Measurements from ENCODE around the gene PPARGC1A. TPM values are rescaled to one million over a fixed set of nuclear protein-coding genes. Genes with fewer than 3 reads are reported as not detected.

Gene PPARGC1A
- total RNA-seq, 1 donor from 2014 or later, result 13.4 TPM

DNA sequence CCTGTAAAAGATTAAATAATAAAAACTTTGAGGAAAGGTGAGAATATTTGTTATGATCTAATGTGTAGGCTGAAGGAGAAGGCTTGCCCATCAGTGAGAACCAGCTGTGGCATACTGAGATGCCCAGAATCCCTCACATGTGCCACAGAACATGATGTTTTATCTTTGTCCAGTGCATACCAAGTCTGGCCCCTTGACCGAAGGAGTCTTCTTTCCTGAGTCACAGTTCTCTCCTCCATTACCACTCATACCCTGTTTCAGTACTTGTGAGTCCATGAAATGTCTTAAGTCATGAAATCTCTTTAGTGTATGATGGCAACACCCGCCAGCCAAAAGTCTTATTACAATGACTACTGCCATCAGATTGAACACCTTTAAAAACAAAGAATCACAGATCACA lies 42.7 kb downstream of the PPARGC1A start:
- Mint-ChIP-seq H3K4me3 (ENCODE audit: unreplicated experiment) (no peak overlapping the region), H3K27ac (ENCODE audit: unreplicated experiment) (no peak overlapping the region), H3K36me3 (ENCODE audit: unreplicated experiment) (no peaks in the 10 kb centered on the region), H3K27me3 (ENCODE audit: unreplicated experiment) (no peaks in the 10 kb centered on the region), H3K9me3 (ENCODE audit: unreplicated experiment) (peaks cover 2% of the 10 kb centered on the region), H3K4me1 (ENCODE audit: low read depth, unreplicated experiment) (peaks cover 1% of the 10 kb centered on the region)
- DNase-seq, result no peak
- TF ChIP-seq, protein P1, sequence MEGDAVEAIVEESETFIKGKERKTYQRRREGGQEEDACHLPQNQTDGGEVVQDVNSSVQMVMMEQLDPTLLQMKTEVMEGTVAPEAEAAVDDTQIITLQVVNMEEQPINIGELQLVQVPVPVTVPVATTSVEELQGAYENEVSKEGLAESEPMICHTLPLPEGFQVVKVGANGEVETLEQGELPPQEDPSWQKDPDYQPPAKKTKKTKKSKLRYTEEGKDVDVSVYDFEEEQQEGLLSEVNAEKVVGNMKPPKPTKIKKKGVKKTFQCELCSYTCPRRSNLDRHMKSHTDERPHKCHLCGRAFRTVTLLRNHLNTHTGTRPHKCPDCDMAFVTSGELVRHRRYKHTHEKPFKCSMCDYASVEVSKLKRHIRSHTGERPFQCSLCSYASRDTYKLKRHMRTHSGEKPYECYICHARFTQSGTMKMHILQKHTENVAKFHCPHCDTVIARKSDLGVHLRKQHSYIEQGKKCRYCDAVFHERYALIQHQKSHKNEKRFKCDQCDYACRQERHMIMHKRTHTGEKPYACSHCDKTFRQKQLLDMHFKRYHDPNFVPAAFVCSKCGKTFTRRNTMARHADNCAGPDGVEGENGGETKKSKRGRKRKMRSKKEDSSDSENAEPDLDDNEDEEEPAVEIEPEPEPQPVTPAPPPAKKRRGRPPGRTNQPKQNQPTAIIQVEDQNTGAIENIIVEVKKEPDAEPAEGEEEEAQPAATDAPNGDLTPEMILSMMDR (IDR thresholded peaks at IDR 0.05; ENCODE audit: partially characterized antibody, unreplicated experiment), result no peak

DNA sequence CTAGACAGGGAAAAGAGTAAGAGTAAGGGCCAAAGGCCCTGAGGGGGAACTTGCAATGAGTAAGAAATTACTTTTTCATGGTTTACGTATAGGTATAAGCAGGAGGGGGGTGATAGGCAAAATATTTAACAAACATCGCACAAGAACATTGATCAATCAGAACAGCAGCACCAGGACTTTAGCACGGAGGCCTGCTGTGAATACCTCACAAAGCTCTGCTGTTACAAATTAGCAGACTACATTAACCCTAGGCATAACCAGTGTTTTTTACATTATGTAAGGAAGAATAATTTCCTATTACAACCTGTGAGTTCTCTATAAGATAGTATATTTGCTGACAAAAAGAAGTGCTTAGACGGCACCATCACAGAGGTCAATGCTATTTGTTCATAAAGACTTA lies 44.9 kb downstream of the PPARGC1A start:
- Mint-ChIP-seq H3K27me3 (ENCODE audit: unreplicated experiment) (no peaks in the 10 kb centered on the region), H3K36me3 (ENCODE audit: unreplicated experiment) (no peaks in the 10 kb centered on the region), H3K27ac (ENCODE audit: unreplicated experiment) (no peak overlapping the region), H3K4me3 (ENCODE audit: unreplicated experiment) (no peak overlapping the region), H3K4me1 (ENCODE audit: low read depth, unreplicated experiment) (peaks cover 1% of the 10 kb centered on the region), H3K9me3 (ENCODE audit: unreplicated experiment) (peaks cover 2% of the 10 kb centered on the region)
- no peak for DNase-seq
- TF ChIP-seq, protein P1 (IDR thresholded peaks at IDR 0.05; ENCODE audit: partially characterized antibody, unreplicated experiment), result no peak

DNA sequence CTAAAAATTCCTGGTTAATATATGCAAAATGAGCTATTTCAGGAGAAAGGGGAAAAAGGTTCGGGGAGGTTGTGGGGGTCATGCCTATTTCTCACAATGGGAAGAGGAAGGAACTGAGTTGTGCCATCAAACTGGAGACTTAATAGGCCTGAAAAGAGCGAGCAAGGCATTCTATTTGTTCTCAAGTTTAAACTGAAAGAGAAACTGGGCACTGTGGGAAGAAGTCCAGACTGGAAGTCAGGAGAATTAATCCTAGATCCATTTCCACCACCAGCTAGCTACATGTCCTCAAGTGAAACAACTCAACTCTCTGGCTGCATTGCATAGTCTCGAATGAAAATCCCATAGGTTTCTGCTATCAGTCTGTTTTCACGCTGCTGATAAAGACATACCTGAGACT lies 50.6 kb downstream of the PPARGC1A start:
- peaks cover 1% of the 10 kb centered on the region for H3K9me3 Mint-ChIP-seq (ENCODE audit: unreplicated experiment)
- no peak overlapping the region for H3K27ac Mint-ChIP-seq (ENCODE audit: unreplicated experiment)
- H3K36me3 Mint-ChIP-seq (ENCODE audit: unreplicated experiment), result no peaks in the 10 kb centered on the region
- no peaks in the 10 kb centered on the region for H3K27me3 Mint-ChIP-seq (ENCODE audit: unreplicated experiment)
- H3K4me1 Mint-ChIP-seq (ENCODE audit: low read depth, unreplicated experiment), result no peaks in the 10 kb centered on the region
- TF ChIP-seq, protein P1 (IDR thresholded peaks at IDR 0.05; ENCODE audit: partially characterized antibody, unreplicated experiment), result no peak
- DNase-seq, result no peak
- no peak overlapping the region for H3K4me3 Mint-ChIP-seq (ENCODE audit: unreplicated experiment)

DNA sequence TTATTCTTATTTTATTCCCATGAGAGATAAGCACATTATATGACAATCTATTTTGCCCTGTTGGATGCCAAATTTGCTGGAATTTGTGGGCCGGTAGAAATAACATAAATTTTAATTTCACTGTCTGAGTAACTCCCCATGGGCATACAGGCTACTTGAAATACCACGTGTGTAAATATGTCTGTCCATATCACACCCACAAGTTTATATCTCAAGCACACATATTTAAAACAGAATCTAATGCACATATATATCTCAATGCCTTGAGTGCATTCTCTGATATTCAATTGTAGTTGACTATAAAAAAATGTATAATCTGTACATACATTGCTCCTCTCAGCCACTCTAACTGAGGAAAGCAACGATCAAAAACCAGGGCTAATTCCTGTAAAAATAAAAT lies 51.2 kb downstream of the PPARGC1A start:
- H3K4me1 Mint-ChIP-seq (ENCODE audit: low read depth, unreplicated experiment), result peaks cover under 1% of the 10 kb centered on the region
- H3K9me3 Mint-ChIP-seq (ENCODE audit: unreplicated experiment), result peaks cover 1% of the 10 kb centered on the region
- H3K4me3 Mint-ChIP-seq (ENCODE audit: unreplicated experiment), result no peak overlapping the region
- TF ChIP-seq, protein P1 (IDR thresholded peaks at IDR 0.05; ENCODE audit: partially characterized antibody, unreplicated experiment), result no peak
- H3K36me3 Mint-ChIP-seq (ENCODE audit: unreplicated experiment), result no peaks in the 10 kb centered on the region
- H3K27me3 Mint-ChIP-seq (ENCODE audit: unreplicated experiment), result no peaks in the 10 kb centered on the region
- DNase-seq, result no peak
- H3K27ac Mint-ChIP-seq (ENCODE audit: unreplicated experiment), result no peak overlapping the region

DNA sequence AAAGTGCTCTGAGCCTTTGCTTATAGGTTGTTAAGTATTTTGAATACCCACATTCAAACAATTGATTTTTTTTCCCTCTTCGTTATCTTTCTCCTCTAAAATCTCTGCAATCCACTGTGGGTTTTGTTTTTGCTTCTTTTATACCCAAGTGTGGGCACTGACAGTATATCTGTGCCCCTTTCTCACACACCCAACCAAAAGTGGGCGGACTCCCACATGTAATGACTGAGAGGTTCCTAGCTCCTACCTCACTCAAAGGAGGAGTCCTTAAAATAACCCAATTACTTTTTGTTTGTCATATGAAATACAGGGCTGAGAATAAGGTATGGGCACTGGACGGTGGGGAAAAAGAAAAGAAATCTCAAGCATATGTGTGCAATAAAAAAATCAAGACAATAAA lies 51.7 kb downstream of the PPARGC1A start:
- Mint-ChIP-seq H3K4me3 (ENCODE audit: unreplicated experiment) (no peak overlapping the region), H3K4me1 (ENCODE audit: low read depth, unreplicated experiment) (peaks cover 5% of the 10 kb centered on the region), H3K36me3 (ENCODE audit: unreplicated experiment) (no peaks in the 10 kb centered on the region), H3K9me3 (ENCODE audit: unreplicated experiment) (peaks cover 1% of the 10 kb centered on the region), H3K27ac (ENCODE audit: unreplicated experiment) (no peak overlapping the region), H3K27me3 (ENCODE audit: unreplicated experiment) (no peaks in the 10 kb centered on the region)
- TF ChIP-seq, protein P1 (IDR thresholded peaks at IDR 0.05; ENCODE audit: partially characterized antibody, unreplicated experiment), result no peak
- no peak for DNase-seq
